Large intestine (tissue), 3 donors: Measurements from ENCODE around the gene FYN. TPM values are rescaled to one million over a fixed set of nuclear protein-coding genes. Genes with fewer than 3 reads are reported as not detected.

ENCODE experiments used
- DNase-seq, 2 donors: peaks; one replicate each; pipeline versions ENCODE4 v3.0.0 to v3.0.0-alpha.2; 2013
- H3K27ac ChIP-seq: one replicate; pipeline ENCODE4 v1.5.1; 2013; ENCODE audit warnings: low read length
- H3K27me3 ChIP-seq: 2 replicates; pipeline ENCODE4 v1.6.1; 2013; ENCODE audit warnings: low read length; ENCODE audit not compliant: control insufficient read depth, insufficient read depth
- H3K36me3 ChIP-seq: 2 replicates; pipeline ENCODE4 v1.6.1; 2013; ENCODE audit warnings: low read length; ENCODE audit not compliant: control insufficient read depth, insufficient read depth
- H3K4me1 ChIP-seq: one replicate; pipeline ENCODE4 v1.6.1; 2013; ENCODE audit warnings: low read length; ENCODE audit not compliant: control insufficient read depth, insufficient read depth
- H3K4me3 ChIP-seq: one replicate; pipeline ENCODE4 v1.5.1; 2013; ENCODE audit warnings: low read length
- H3K9me3 ChIP-seq: one replicate; pipeline ENCODE4 v1.6.1; 2013; ENCODE audit warnings: mild to moderate bottlenecking, low read depth, low read length, moderate library complexity; ENCODE audit not compliant: control insufficient read depth
- WGBS: methylation state at CpG from one replicate; pipeline ENCODE4 v1.1.5; 2013; ENCODE audit warnings: low lambda C conversion rate; ENCODE audit not compliant: insufficient coverage; 5-methylcytosine and 5-hydroxymethylcytosine counted together
- polyA plus RNA-seq: library from polyadenylated mRNA; unstranded; fragments of 120-200 nt; gene quantifications from one replicate; pipeline ENCODE4 v1.2.1, GENCODE V29; 2013

FYN gene
- polyA plus RNA-seq, 1 donor = 46.0 TPM

- Histone ChIP-seq H3K36me3 (peaks cover 5% of the 10 kb centered on the region), H3K27ac (no peak overlapping the region), H3K27me3 (no peaks in the 10 kb centered on the region), H3K4me3 (no peak overlapping the region), H3K4me1 (peaks cover 4% of the 10 kb centered on the region), H3K9me3 (no peaks in the 10 kb centered on the region)
- WGBS = no CpG with 5 or more reads among the region's 5 CpGs
- DNase-seq = peak; percentile 57 to 65
Measured at GRCh38 chr6:111709615-111710398, 163.4 kb downstream of the FYN start.

GRCh38 chr6:111709201-111709600, 164.1 kb downstream of the FYN start:
- no peak overlapping the region for H3K27ac ChIP-seq
- peaks cover 4% of the 10 kb centered on the region for H3K4me1 ChIP-seq
- H3K4me3 ChIP-seq = no peak overlapping the region
- no CpG with 5 or more reads among the region's 3 CpGs for WGBS
- H3K27me3 ChIP-seq = no peaks in the 10 kb centered on the region
- H3K36me3 ChIP-seq = peaks cover 5% of the 10 kb centered on the region
- DNase-seq = no peak
- H3K9me3 ChIP-seq = no peaks in the 10 kb centered on the region

- Histone ChIP-seq H3K4me1 (peaks cover 4% of the 10 kb centered on the region), H3K9me3 (no peaks in the 10 kb centered on the region), H3K27me3 (no peaks in the 10 kb centered on the region), H3K36me3 (no peaks in the 10 kb centered on the region), H3K4me3 (no peak overlapping the region), H3K27ac (no peak overlapping the region)
- no peak for DNase-seq
- WGBS = no CpG with 5 or more reads among the region's 4 CpGs
Measured at GRCh38 chr6:111707773-111708172, 165.5 kb downstream of the FYN start.

GRCh38 chr6:111706841-111707391, 166.3 kb downstream of the FYN start:
- H3K36me3 ChIP-seq = peaks cover 3% of the 10 kb centered on the region
- H3K27ac ChIP-seq = no peak overlapping the region
- no CpG with 5 or more reads among the region's 2 CpGs for WGBS
- H3K4me3 ChIP-seq = no peak overlapping the region
- H3K27me3 ChIP-seq = no peaks in the 10 kb centered on the region
- no peaks in the 10 kb centered on the region for H3K9me3 ChIP-seq
- peaks cover 4% of the 10 kb centered on the region for H3K4me1 ChIP-seq
- DNase-seq = no peak

DNA sequence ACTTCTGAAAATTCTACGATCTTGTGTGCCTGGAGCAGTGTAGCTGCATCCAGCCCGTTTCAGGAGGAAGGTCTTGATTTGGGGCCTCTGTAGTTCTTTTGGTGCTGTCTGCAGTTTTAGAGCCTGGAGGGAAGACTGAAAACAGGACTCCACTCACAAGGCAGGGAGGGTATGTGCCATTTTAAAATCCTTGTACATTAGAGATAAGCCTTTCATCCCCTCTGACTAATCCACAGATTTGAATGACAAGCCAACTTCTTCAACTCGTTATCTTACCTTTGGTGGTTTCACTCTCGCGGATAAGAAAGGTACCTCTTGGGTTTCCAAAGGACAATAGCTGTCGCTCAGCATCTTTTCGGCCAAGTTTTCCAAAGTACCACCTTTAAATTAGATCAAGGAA, 169.5 kb downstream of the FYN start:
- WGBS = no CpG with 5 or more reads among the region's 7 CpGs
- Histone ChIP-seq H3K27ac (no peak overlapping the region), H3K27me3 (no peaks in the 10 kb centered on the region), H3K4me3 (no peak overlapping the region), H3K4me1 (no peaks in the 10 kb centered on the region), H3K9me3 (no peaks in the 10 kb centered on the region), H3K36me3 (peaks cover 8% of the 10 kb centered on the region)
- DNase-seq = no peak

- Histone ChIP-seq H3K27me3 (no peaks in the 10 kb centered on the region), H3K9me3 (no peaks in the 10 kb centered on the region), H3K4me1 (no peaks in the 10 kb centered on the region), H3K4me3 (no peak overlapping the region), H3K36me3 (peaks cover 8% of the 10 kb centered on the region), H3K27ac (no peak overlapping the region)
- no peak for DNase-seq
- 70% methylated on average over 2 of the region's 5 CpGs for WGBS
Measured at GRCh38 chr6:111702268-111702667, 171.0 kb downstream of the FYN start.

DNA sequence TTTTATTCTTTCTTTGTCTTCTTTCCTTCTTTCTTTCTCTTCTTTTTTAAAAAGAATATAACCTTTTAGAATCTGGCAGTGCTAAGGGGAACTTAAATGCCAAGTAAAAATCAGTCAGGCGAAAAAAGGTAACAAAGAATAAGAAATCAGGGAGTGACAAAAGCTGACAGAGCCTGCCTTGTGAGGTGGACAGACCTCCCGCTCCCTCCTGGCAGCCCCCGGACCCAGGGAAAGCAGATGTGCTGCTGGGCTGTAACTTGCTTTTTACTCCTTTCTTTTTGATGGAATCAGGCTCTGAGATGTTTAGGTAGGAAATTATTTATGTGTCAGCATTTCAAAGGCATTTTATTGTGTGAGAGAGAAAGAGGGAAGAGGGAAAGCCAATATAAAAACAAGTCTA, 172.1 kb downstream of the FYN start:
- no peak overlapping the region for H3K27ac ChIP-seq
- H3K9me3 ChIP-seq = no peaks in the 10 kb centered on the region
- H3K36me3 ChIP-seq = peaks cover 8% of the 10 kb centered on the region
- 100% methylated on average over 1 of the region's 3 CpGs for WGBS
- H3K27me3 ChIP-seq = no peaks in the 10 kb centered on the region
- H3K4me3 ChIP-seq = no peak overlapping the region
- DNase-seq = no peak
- no peaks in the 10 kb centered on the region for H3K4me1 ChIP-seq

- peak overlapping the region; percentile 18 for H3K27ac ChIP-seq
- no peaks in the 10 kb centered on the region for H3K27me3 ChIP-seq
- DNase-seq = peak in 1 of 2 donors; percentile 29
- no peaks in the 10 kb centered on the region for H3K9me3 ChIP-seq
- no peaks in the 10 kb centered on the region for H3K4me1 ChIP-seq
- peaks cover 8% of the 10 kb centered on the region for H3K36me3 ChIP-seq
- no peak overlapping the region for H3K4me3 ChIP-seq
- WGBS = 100% methylated on average over 3 of the region's 18 CpGs
Measured at GRCh38 chr6:111700135-111700690, 173.0 kb downstream of the FYN start.

- 100% methylated on average over 1 of the region's 6 CpGs for WGBS
- DNase-seq = no peak
- H3K36me3 ChIP-seq = peaks cover 11% of the 10 kb centered on the region
Measured at GRCh38 chr6:111699123-111699522, 174.1 kb downstream of the FYN start.

GRCh38 chr6:111696814-111697213, 176.4 kb downstream of the FYN start:
- Histone ChIP-seq H3K4me1 (peaks cover 23% of the 10 kb centered on the region), H3K9me3 (no peaks in the 10 kb centered on the region), H3K4me3 (no peak overlapping the region), H3K27ac (no peak overlapping the region), H3K36me3 (peaks cover 15% of the 10 kb centered on the region), H3K27me3 (no peaks in the 10 kb centered on the region)
- no peak for DNase-seq

More at GRCh38 chr6:111699123-111699522, 174.1 kb downstream of the FYN start:
- Histone ChIP-seq H3K4me3 (no peak overlapping the region), H3K27ac (no peak overlapping the region), H3K4me1 (peaks cover 1% of the 10 kb centered on the region), H3K9me3 (no peaks in the 10 kb centered on the region), H3K27me3 (no peaks in the 10 kb centered on the region)
